Nephron progenitor cell (in vitro differentiated cells): ENCODE measurements around the gene CACNA1B.

Experiments used
- DNase-seq: peaks from one replicate; pipeline ENCODE4 v3.0.0; 2021
- H3K27ac Mint-ChIP-seq: 2 replicates; pipeline ENCODE4 v1.8.0; 2021; ENCODE audit warnings: mild to moderate bottlenecking, moderate library complexity, mixed read lengths
- H3K27me3 Mint-ChIP-seq: 2 replicates; pipeline ENCODE4 v1.8.0; 2021; ENCODE audit warnings: mild to moderate bottlenecking, low read depth, mixed read lengths; ENCODE audit not compliant: poor library complexity
- H3K36me3 Mint-ChIP-seq: 2 replicates; pipeline ENCODE4 v1.8.0; 2021; ENCODE audit warnings: low read depth, mixed read lengths
- H3K4me1 Mint-ChIP-seq: 2 replicates; pipeline ENCODE4 v1.8.0; 2021; ENCODE audit warnings: mixed read lengths
- H3K4me3 Mint-ChIP-seq: 2 replicates; pipeline ENCODE4 v1.8.0; 2021; ENCODE audit warnings: mild to moderate bottlenecking, moderate library complexity, mixed read lengths
- H3K9me3 Mint-ChIP-seq: 2 replicates; pipeline ENCODE4 v1.8.0; 2021; ENCODE audit warnings: mild to moderate bottlenecking, moderate library complexity, mixed read lengths
- CTCF ChIP-seq: fragments of 200-600 bp; sonication (generic); IDR thresholded peaks from 2 replicates; pipeline ENCODE4 v1.5.0; 2021; ENCODE audit warnings: antibody characterized with exemption

Gene CACNA1B

GRCh38 chr9:138072161-138072842 is 194.7 kb downstream of the CACNA1B start:
- Mint-ChIP-seq H3K9me3 (no peaks in the 10 kb centered on the region), H3K4me3 (no peak overlapping the region), H3K27me3 (peaks cover 10% of the 10 kb centered on the region), H3K36me3 (no peaks in the 10 kb centered on the region), H3K4me1 (peaks cover 5% of the 10 kb centered on the region), H3K27ac (no peak overlapping the region)
- DNase-seq, result no peak
- no peak for TF ChIP-seq CTCF

DNA sequence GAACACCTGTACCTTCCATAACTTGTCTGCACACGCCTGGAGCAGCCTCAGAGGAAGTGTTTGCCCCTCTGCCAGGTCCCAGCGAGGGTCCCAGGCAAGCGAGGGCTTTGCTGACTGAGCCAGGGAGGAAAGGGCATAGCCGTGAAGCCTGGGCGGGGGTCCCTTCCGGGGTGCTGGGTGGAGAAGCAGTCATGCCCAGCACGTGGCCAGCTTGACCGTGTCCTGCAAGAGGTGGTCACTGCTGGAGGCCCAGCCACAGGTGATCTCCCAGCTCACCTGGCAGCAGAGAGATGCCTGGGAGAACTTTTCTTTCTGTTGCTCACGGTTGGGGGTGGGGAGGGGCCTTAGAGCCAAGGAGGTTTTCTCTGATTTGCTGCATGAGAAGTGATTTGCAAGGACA is 195.3 kb downstream of the CACNA1B start:
- Mint-ChIP-seq H3K27ac (no peak overlapping the region), H3K27me3 (peaks cover 10% of the 10 kb centered on the region), H3K4me3 (no peak overlapping the region), H3K36me3 (no peaks in the 10 kb centered on the region), H3K9me3 (no peaks in the 10 kb centered on the region), H3K4me1 (peaks cover 4% of the 10 kb centered on the region)
- TF ChIP-seq CTCF, result no peak
- no peak for DNase-seq

DNA sequence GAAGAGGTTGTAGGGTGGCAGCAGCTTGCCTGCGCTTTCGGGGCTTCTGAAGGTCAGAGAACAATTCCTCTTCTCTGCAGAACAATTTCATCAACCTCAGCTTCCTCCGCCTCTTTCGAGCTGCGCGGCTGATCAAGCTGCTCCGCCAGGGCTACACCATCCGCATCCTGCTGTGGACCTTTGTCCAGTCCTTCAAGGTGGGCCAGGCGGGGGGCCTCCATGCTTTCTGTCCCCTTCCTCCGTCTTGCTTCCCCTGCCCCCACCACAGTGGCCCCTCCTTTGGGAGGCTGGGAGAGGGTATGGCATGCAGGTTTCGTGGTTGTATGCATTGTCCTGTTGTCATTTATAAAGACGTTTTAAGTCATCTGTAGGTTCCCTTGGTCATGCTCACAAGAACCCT is 195.8 kb downstream of the CACNA1B start:
- Mint-ChIP-seq H3K27me3 (peaks cover 10% of the 10 kb centered on the region), H3K4me1 (peaks cover under 1% of the 10 kb centered on the region), H3K4me3 (no peak overlapping the region), H3K27ac (no peak overlapping the region), H3K36me3 (no peaks in the 10 kb centered on the region), H3K9me3 (no peaks in the 10 kb centered on the region)
- no peak for DNase-seq
- no peak for TF ChIP-seq CTCF

DNA sequence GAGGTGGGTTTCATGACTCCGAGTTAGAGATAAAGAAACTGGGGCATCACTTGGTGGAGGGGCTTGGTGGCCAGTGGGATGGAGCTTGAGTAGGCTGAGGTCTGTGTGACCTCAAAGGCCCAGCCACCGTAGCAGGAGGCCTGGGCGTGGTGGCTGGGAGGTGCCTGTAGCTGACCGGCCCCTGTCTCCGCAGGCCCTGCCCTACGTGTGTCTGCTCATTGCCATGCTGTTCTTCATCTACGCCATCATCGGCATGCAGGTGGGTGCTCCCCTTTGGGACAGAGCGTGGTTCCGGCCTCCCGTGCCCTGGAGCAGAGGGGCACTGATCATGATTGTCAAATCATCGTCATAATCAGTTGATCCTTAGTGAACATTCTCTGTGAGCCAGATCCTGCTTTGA is 196.2 kb downstream of the CACNA1B start:
- Mint-ChIP-seq H3K9me3 (peaks cover under 1% of the 10 kb centered on the region), H3K4me1 (peaks cover 5% of the 10 kb centered on the region), H3K27me3 (peaks cover 10% of the 10 kb centered on the region), H3K36me3 (no peaks in the 10 kb centered on the region), H3K4me3 (no peak overlapping the region), H3K27ac (no peak overlapping the region)
- no peak for DNase-seq
- no peak for TF ChIP-seq CTCF

DNA sequence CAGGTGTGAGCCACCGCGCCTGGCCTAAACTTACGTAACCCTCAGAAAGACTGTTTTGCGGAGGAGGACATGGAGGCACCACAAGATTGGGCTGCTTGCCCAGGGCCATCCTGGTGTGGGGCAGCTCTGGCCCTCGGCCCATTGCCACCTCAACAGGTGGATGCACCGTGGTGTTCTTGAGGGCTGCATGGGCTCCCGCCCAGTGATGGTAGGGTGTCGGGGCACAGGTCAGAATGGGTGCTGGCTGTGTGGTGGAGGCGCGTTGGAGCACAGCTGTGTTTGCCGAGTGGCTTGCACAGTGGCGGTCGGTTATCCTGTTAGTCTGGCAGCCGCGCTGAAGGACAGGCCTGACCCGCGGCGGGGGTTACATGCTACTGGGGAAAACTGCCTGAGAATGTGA is 196.9 kb downstream of the CACNA1B start:
- Mint-ChIP-seq H3K36me3 (no peaks in the 10 kb centered on the region), H3K9me3 (peaks cover 5% of the 10 kb centered on the region), H3K27me3 (peaks cover 14% of the 10 kb centered on the region), H3K4me1 (peaks cover 6% of the 10 kb centered on the region), H3K4me3 (no peak overlapping the region), H3K27ac (no peak overlapping the region)
- no peak for TF ChIP-seq CTCF
- no peak for DNase-seq

DNA sequence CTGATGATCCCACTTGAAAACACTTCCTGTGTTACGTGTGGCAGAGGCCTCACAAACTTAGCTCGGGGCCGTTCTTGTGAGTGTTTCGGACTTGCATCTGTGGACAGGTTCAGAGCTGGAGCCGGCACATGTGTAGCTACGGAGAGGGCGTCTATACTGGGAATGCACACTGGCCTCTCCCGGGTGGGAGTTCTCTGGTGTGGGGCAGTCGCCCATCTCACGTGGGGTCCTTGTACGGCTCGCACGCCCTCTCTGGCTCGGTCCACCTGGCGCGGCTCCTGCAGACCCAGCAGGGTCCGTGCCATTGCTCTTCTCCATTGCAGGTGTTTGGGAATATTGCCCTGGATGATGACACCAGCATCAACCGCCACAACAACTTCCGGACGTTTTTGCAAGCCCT is 197.9 kb downstream of the CACNA1B start:
- no peak for TF ChIP-seq CTCF
- Mint-ChIP-seq H3K36me3 (no peaks in the 10 kb centered on the region), H3K4me3 (no peak overlapping the region), H3K27ac (no peak overlapping the region), H3K4me1 (peaks cover 6% of the 10 kb centered on the region), H3K27me3 (peaks cover 14% of the 10 kb centered on the region), H3K9me3 (peaks cover 6% of the 10 kb centered on the region)
- DNase-seq, result no peak
